ENCODE data around the gene C2CD2. TPM values are rescaled to one million over a fixed set of nuclear protein-coding genes. Genes with fewer than 3 reads are reported as not detected.
A peak's percentile ranks its signal among the peaks of the same experiment; 100 is the strongest.

The C2CD2 gene
- total and polyA plus RNA-seq, 2 experiments from 2014 or later = 4.5 to 16.2 TPM

- peaks cover 5% of the 10 kb centered on the region for H3K27me3 Mint-ChIP-seq (ENCODE audit: insufficient read depth, low read depth, poor library complexity)
- Histone ChIP-seq H3K27me3 (ENCODE audit: insufficient read depth) (no peaks in the 10 kb centered on the region), H3K36me3 (ENCODE audit: insufficient read depth) (no peaks in the 10 kb centered on the region), H3K27ac (ENCODE audit: low read depth) (no peak overlapping the region), H2AFZ (no peak overlapping the region), H3F3A (replicated peaks; ENCODE audit: low read depth) (no peaks in the 10 kb centered on the region), H4K20me1 (replicated peaks; ENCODE audit: insufficient read depth) (peaks cover 5% of the 10 kb centered on the region; the same call in 1 of the 2 replicates), H3K4me2 (no peak overlapping the region), H3K4me1 (ENCODE audit: insufficient read depth) (peaks cover 7% of the 10 kb centered on the region), H3K9me2 (ENCODE audit: insufficient read depth) (no peaks in the 10 kb centered on the region), H3K79me2 (replicated peaks; ENCODE audit: insufficient read depth) (peaks cover 24% of the 10 kb centered on the region), H3K4me3 (no peak overlapping the region)
- no peaks in the 10 kb centered on the region for H3K9me3 Mint-ChIP-seq
- H3K4me1 Mint-ChIP-seq = peaks cover 24% of the 10 kb centered on the region
- DNase-seq (ENCODE audit: low spot score) = no peak
- no peak for ATAC-seq
- no peak overlapping the region for H3K27ac Mint-ChIP-seq
- TF ChIP-seq STAT1 (IDR thresholded peaks at IDR 0.05; ENCODE audit: unreplicated experiment) (no peak), NANOG (IDR thresholded peaks at IDR 0.05; ENCODE audit: borderline replicate concordance) (no peak), CTCF (conservative IDR thresholded peaks at IDR 0.05; ENCODE audit: low read depth in 2 of 2) (no peak), ZNF114 (CRISPR knock-in tag; IDR thresholded peaks at IDR 0.05) (no peak), REST (IDR thresholded peaks at IDR 0.05; ENCODE audit: unreplicated experiment) (no peak)
- peaks cover 3% of the 10 kb centered on the region; the same call in 1 of the 3 replicates for H3K36me3 Mint-ChIP-seq (ENCODE audit: low read depth)
- no peak overlapping the region; the same call in 2 of the 3 replicates for H3K4me3 Mint-ChIP-seq
Observed at GRCh38 chr21:41881051-41881450, 72.8 kb downstream of the C2CD2 start.

- TF ChIP-seq ZNF114 (CRISPR knock-in tag; IDR thresholded peaks at IDR 0.05) = no peak
- Mint-ChIP-seq H3K27me3 (ENCODE audit: insufficient read depth, low read depth, poor library complexity) (peaks cover 5% of the 10 kb centered on the region), H3K4me3 (peak overlapping the region; percentile 87), H3K27ac (no peak overlapping the region), H3K4me1 (peaks cover 22% of the 10 kb centered on the region), H3K36me3 (ENCODE audit: low read depth) (peaks cover 3% of the 10 kb centered on the region; the same call in 1 of the 3 replicates), H3K9me3 (no peaks in the 10 kb centered on the region)
- ATAC-seq = no peak
- H3K4me3 ChIP-seq = peak overlapping the region; percentile 79; the same call in 1 of the 2 replicates
- no peaks in the 10 kb centered on the region for H3F3A ChIP-seq (replicated peaks; ENCODE audit: low read depth)
- H3K79me2 ChIP-seq (replicated peaks; ENCODE audit: insufficient read depth) = peaks cover 32% of the 10 kb centered on the region
- H3K27me3 ChIP-seq (ENCODE audit: insufficient read depth) = no peaks in the 10 kb centered on the region
- no peak overlapping the region for H3K27ac ChIP-seq (ENCODE audit: low read depth)
- H3K36me3 ChIP-seq (ENCODE audit: insufficient read depth) = no peaks in the 10 kb centered on the region
- peaks cover 7% of the 10 kb centered on the region for H3K4me1 ChIP-seq (ENCODE audit: insufficient read depth)
- peaks cover 5% of the 10 kb centered on the region for H4K20me1 ChIP-seq (replicated peaks; ENCODE audit: insufficient read depth)
- no peak for DNase-seq (ENCODE audit: low spot score)
- H3K4me2 ChIP-seq = peak overlapping the region; percentile 85
- H2AFZ ChIP-seq = no peak overlapping the region
- no peaks in the 10 kb centered on the region for H3K9me2 ChIP-seq (ENCODE audit: insufficient read depth)
Observed at GRCh38 chr21:41880153-41880552, 73.7 kb downstream of the C2CD2 start.
